ACHN (cell line): Measurements from ENCODE around the gene MORN3.
A peak's percentile ranks its signal among the peaks of the same experiment; 100 is the strongest.
"Not testable (repeated sequence)": the region's sequence is repeated elsewhere in the genome, so short reads cannot be mapped to it uniquely, and the experiment has no call there.

ENCODE experiments used
- DNase-seq: peaks from one replicate; pipeline ENCODE4 v3.0.0-alpha.2; 2015
- in situ Hi-C: cut with HindIII; loops from 2 replicates; pipeline ENCODE4 v1.10.0; 2017; ENCODE audit warnings: low sequenced_read_pairs, low pct_ligation_motif_present, low pct_unique_long_range_greater_than_20kb

MORN3 gene

GRCh38 chr12:121652767-121653497, 16.5 kb downstream of the MORN3 start:
- in situ Hi-C loops, result no loop called here
- DNase-seq, result no peak

- no peak for DNase-seq
- in situ Hi-C loops, result no loop called here
Measured at GRCh38 chr12:121651320-121651719, 18.1 kb downstream of the MORN3 start.

GRCh38 chr12:121649819-121650353, 19.6 kb downstream of the MORN3 start:
- DNase-seq, result no peak
- in situ Hi-C loops, result no loop called here

- in situ Hi-C loops, result no loop called here
- no peak for DNase-seq
Measured at GRCh38 chr12:121649322-121649721, 20.1 kb downstream of the MORN3 start.

GRCh38 chr12:121648458-121649028, 20.9 kb downstream of the MORN3 start:
- no peak for DNase-seq
- in situ Hi-C loops, result no loop called here

GRCh38 chr12:121641343-121641630, 28.2 kb downstream of the MORN3 start:
- in situ Hi-C loops, result no loop called here
- DNase-seq, result no peak

GRCh38 chr12:121638298-121639202, 30.9 kb downstream of the MORN3 start:
- in situ Hi-C loops, result no loop called here
- no peak for DNase-seq

- DNase-seq, result no peak
- in situ Hi-C loops, result no loop called here
Measured at GRCh38 chr12:121637231-121637914, 32.1 kb downstream of the MORN3 start.

- in situ Hi-C loops, result no loop called here
- DNase-seq, result no peak
Measured at GRCh38 chr12:121634836-121635235, 34.6 kb downstream of the MORN3 start.

GRCh38 chr12:121633833-121634196, 35.6 kb downstream of the MORN3 start:
- in situ Hi-C loops, DNase-seq: not testable (repeated sequence)

GRCh38 chr12:121632069-121632970, 37.1 kb downstream of the MORN3 start:
- in situ Hi-C loops, result no loop called here
- DNase-seq, result no peak

- in situ Hi-C loops, result no loop called here
- no peak for DNase-seq
Measured at GRCh38 chr12:121630791-121631355, 38.6 kb downstream of the MORN3 start.

- in situ Hi-C loops, result no loop called here
- no peak for DNase-seq
Measured at GRCh38 chr12:121628536-121628935, 40.9 kb downstream of the MORN3 start.

GRCh38 chr12:121628037-121628436, 41.4 kb downstream of the MORN3 start:
- in situ Hi-C loops, result no loop called here
- DNase-seq, result no peak

GRCh38 chr12:121626853-121627640, 42.4 kb downstream of the MORN3 start:
- peak; percentile 87 for DNase-seq

GRCh38 chr12:121626087-121626852, 43.2 kb downstream of the MORN3 start, which contains the start of gene ORAI1:
ORAI1 (plus strand) TSS chr12:121626530.
- DNase-seq, result peak; percentile 97
- in situ Hi-C loops, result no loop called here

More at GRCh38 chr12:121626853-121627640, 42.4 kb downstream of the MORN3 start:
- in situ Hi-C loops, result no loop called here
